ENCODE results near the gene IKZF1. TPM values are rescaled to one million over a fixed set of nuclear protein-coding genes. Genes with fewer than 3 reads are reported as not detected.

IKZF1 gene
- total RNA-seq (ENCODE audit: insufficient read depth, low replicate concordance) = 40.9 TPM

DNA sequence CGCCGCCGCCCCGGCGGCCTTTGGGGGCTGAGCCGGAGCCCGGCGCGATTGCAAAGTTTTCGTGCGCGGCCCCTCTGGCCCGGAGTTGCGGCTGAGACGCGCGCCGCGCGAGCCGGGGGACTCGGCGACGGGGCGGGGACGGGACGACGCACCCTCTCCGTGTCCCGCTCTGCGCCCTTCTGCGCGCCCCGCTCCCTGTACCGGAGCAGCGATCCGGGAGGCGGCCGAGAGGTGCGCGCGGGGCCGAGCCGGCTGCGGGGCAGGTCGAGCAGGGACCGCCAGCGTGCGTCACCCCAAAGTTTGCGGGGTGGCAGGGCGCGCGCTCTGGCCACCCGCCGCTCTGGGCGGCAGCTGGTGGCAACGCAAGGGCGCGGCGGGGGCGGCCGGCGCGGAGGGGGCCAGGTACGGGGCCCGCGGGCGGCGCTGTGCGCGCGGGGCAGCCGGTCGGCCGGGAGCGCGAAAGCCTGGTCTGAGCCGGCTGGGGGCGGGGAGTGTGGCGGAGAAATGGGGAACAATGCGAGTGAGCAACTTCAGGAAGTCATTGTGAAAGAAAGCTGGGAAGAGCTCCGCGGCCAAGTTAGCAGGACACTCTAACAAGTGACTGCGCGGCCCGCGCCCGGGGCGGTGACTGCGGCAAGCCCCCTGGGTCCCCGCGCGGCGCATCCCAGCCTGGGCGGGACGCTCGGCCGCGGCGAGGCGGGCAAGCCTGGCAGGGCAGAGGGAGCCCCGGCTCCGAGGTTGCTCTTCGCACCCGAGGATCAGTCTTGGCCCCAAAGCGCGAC, at the start of gene IKZF1:
Gene IKZF1 (plus strand): TSS at position 588 of the 782 bp plus-strand sequence. CDS start 14,346 bp downstream, outside the sequence.
- peak; percentile 23 for DNase-seq (ENCODE audit: low spot score)

DNA sequence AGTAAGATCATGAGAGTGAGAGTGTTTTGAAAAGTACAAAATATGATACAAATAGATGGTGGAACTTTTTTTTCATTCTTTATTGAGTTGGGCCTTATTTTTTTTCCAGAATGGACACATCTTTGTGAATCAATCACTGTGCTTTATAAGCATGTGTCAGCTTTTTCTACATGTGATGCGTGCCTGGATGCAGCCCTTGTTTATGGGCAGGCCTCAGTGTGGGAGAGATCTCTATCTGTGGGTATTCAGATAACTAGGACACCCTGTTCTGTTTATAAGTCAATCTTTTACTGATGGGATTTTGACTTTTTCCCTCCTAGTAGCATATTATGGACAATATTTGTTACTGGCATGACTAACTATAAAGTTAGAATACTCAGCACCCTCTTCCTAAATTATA, 42.9 kb upstream of the IKZF1 start:
- no peak for DNase-seq (ENCODE audit: low spot score)

DNA sequence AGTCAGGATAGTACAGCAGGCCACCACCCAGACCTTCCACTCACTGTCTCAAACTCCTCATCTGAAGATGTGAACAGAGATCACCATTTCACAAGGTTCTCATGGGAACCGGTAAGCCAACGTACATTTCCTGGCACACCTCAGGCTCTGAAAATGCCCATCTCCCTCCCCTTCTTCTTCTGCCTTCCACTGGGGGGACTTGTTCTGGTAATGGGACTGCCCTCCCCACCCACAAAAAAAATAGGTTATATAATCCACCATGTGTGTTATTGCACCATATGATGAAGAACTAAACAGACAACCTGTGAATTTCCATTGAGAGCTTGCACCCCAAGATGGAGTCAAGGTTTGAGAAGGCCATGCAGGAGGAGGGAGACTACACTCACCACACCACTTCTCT, 42.1 kb upstream of the IKZF1 start:
- DNase-seq (ENCODE audit: low spot score) = no peak

DNA sequence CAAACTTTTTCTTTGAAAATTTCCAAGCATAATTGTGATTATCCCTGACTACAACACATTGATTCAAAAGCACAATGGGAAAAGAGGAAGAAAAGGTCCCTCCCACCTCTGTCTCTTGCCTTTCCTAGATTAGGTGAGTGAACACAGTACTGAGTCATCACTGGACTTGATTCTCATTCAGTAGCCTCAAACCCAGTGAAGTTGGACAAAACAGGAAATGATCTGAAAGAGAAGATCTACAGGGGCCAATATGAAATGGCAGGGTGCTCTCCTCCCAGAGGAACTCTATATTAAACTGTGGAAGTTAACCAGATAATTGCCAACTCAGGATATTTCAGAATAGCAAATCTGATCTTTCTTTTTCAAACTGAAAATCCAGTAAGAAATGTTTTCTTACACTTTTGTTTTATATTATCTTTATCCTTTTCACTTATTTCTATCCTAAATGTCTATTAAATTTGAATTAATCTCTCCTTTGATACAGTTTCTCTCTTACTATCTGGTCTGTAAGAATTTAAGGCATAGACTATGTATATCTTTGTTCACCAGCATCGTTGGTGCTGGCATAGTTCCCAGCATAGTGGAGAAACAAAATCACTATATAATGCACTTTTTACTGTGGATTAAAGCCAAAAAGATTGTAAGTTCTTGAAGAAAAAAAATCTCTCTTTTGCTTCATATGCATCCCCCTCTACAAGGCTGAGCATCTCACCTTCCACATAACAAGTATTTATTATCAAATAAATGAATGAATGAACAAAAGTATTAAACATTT, 41.4 kb upstream of the IKZF1 start:
- DNase-seq (ENCODE audit: low spot score) = no peak

DNA sequence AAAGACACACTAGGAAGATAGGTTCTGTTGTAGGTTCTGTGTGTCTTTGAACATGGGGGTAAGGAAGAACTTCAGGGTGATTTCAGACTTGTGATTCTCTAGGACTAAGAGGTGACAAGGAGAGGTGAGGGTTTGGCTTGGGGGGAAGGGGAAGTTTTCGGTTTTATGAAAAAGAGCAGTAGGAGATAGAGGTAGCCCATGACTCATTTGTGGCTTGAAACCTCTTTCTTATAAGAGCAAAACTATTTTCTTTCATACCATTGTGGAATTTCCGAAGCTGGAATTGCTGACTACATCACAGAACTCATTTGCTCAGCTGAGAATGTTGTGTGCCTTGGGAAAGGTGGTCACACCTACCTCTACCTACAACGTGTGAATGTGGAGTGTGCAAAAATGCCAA, 39.6 kb upstream of the IKZF1 start:
- no peak for DNase-seq (ENCODE audit: low spot score)

DNA sequence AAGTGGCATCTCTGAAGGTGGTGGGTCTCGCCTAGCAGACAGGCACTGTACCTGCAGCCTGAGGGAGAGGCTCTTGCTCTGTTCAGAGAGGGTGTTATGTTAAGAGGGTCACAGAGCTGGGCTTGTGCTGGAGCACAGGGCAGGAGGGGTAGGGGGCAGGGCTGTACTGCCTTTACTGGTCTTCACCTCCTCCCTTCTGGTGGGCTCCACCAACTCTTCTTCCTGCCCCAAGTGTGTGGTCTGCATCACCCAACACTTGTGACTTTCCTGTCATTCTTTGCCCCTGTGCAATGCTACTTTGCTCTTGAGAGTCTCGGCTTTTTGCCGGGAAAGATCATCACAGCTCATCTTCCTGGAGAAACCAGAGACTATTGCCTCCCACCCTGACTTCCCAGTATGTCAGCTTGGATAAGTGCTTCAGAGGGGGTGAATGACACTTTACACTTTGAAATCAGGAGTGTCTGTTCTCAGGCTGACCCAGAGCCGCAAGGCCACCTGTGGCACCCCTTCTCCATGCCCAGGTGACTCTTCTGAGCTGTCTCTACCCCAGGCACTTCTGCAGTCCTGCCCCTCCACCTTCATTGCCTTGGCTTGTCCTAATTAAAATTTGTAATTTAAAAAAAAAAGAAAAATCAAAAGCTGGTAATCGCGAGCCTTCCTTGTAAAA, 38.4 kb upstream of the IKZF1 start:
- DNase-seq (ENCODE audit: low spot score) = no peak

DNA sequence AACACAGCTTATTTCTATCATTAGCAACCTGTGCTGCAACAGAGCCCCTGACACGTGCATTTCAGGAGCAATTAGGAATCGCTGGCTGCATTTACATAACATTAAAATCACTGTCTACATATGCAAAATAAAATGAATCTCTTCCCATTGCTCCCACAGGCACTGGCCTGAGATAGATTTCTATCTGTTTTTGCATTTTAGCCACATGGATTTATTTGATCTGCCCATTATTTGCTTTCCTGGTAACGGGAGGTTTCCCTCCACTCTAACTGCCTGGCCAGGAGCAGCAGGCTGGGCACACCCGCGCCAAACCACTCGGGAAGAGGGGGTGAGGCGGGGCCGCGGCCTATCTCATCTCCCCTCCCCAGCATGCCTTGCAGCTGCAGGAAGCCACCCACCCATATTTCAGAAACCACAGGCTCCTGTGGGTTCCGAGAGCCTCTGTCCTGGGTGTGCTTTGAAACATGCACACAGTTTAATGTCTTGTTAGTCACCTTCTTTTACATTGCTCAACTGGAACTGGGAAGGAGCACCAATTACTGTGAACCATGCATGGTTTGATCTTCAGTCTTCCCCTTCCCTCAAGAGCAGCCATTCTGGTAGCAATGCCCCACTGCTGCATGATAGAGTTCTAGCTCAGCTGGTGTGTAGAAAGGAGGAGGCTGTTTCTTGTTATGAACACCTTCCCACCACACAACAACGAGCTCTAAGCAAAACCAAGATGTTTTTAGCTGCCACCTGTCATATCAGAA, 37.7 kb upstream of the IKZF1 start:
- DNase-seq (ENCODE audit: low spot score) = no peak

DNA sequence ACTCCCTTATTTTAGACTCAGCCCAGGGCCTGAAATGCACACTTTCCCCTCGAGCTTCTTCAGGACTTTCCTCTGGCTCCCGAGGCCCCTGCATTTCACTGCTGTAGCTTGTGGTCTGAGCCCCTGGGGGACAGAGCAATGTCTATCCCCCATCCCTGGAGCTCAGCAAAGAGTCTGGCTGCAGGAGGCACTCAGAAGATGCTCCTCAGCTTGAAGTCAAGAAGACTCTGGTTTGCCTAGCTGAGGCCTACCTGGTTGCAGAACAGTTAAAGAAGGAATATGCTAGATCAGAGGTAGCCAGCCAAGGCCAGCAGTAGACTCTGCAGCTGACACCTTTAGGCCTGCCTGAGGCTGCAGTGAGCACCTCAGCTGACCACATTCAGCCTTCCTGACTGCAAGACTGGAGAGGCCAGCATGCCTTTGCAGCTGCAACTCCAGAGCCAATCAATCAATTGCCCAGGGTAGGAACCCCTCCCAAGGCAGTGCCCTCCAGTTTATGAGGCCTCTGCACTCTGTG, 36.9 kb upstream of the IKZF1 start:
- DNase-seq (ENCODE audit: low spot score) = no peak

DNA sequence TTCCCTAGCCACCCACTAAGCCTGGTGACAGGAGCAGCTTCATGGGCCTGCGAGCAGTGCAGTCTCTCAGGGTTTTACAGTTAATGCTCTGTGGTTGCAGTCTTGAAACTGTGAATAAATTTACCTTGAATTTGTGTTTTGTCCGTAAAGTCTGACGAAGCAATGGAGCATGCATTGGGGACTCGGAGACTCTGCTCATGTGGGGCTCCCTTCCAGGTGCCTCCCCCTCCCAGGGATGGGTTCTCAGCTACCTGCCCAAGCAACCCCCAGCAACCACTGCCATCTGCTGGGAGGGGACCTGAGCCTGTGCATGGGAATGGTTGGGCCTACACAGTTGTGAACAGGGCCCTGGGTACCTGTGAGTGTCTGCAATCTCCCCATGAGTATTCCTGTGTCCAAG, 36.3 kb upstream of the IKZF1 start:
- DNase-seq (ENCODE audit: low spot score) = no peak

DNA sequence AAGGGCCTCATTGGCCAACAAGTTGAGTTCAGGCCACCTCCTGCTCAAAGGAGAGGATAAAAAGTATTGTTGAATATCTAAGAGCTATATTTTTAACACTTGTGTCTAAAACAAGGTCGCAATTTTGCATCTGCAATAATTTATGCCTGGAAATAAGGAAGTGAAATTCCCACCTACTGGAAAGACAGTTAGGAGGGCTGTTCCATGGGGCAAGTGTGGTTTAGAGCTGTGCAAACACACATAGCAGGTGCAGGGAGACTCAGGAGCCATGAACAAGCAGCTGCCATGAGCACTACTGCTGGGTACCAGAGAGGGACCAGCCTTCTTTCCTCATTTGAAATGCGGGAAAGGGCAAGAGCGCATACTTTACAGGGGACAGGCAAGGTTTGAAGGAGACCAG, 35.5 kb upstream of the IKZF1 start:
- DNase-seq (ENCODE audit: low spot score) = no peak

DNA sequence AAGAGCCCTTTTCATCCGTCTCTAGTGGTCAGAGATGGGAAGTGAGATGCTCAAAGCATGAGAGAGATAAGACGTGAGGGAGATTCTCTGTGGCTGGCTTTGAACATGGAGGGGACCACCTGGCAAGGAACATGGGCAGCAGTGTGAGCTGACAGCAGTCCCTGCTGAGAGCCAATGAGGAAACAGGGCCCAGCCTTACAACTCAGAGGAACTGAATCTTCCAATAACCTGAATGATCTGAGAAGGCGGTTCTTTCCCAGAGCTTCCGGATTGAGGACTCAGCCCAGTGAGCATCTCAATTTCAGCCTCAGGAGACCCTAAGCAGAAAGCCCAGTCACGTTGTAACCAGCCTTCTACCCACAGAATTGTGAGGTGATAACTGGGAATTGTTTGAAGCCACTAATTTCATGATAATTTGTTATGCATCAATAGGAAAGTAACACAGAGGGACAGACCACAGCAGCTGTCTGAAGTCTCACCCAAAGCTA, 33.9 kb upstream of the IKZF1 start:
- no peak for DNase-seq (ENCODE audit: low spot score)

DNA sequence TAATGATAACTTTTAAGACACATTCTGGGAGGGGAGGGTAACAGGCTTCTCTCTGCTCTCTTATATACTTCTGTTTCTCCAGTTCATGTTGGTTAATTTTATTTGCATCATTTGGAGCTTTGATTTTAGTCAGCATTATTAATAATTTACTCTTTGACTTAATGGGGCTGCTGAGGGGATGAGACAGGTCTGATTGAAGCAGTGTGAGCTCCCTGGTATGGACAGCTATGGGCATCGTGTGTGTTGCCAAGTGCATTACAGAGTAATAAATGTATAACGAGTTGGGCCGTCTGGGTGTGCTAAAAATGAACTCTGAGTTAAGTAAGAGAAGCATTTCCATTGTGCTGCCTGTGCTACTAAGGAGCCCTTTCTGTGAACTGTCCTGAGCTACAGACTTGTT, 31.7 kb upstream of the IKZF1 start:
- no peak for DNase-seq (ENCODE audit: low spot score)

DNA sequence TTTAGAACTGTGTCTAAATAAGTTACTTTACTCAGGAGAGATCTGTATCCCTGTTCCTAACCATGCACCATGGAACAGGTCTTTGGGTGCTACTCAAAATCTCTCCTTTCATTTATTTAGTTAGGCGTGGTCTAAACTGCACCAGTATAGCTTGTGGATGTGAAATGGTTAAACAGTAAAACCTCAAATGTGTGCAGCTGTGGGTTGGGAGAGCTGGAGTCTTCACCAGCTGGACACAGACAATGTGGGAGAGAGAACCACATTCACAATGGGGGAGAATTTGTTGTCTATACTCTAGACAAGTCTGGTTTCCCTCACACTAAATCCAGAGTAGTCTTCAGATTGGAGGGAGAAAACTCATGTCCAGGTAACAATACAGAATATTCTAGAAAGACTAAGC, 31.2 kb upstream of the IKZF1 start:
- DNase-seq (ENCODE audit: low spot score) = no peak

DNA sequence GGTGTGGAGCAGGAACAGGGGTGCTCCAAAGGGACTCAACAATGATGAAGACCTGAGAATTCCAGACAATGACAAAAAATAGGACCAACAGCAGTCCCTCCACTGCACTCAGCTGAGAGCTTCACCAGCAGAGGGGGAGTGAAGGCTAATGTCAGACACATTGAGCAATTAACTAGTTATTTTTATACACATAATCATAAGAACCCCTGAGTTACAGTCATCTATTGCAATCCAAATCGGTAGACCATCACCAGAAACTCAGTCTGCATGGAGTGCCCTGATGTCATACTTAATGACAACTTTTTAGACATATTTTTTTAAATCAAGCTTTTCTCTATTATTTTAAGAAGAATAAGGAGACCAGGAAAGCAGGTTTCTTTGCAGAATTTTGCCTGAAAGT, 30.6 kb upstream of the IKZF1 start:
- no peak for DNase-seq (ENCODE audit: low spot score)

DNA sequence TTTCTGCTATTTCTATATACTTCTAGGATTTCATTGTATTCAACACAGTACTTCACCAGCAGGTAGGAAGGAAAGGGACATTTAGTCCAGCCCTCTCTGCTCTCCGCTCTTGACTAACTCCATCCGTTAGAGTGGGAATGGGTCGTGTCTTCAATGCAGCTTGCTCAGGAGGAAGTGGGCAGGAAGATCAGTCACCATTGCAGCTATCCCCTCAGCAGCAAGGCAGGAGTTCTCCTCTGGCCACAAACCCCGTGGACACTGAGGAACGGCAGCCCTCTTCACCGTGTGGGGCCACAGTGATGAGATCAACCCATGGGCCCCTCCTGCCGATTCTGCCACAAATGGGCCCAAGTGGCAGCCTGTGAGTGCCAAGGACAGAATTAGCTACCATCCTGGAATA, 30.2 kb upstream of the IKZF1 start:
- DNase-seq (ENCODE audit: low spot score) = no peak

DNA sequence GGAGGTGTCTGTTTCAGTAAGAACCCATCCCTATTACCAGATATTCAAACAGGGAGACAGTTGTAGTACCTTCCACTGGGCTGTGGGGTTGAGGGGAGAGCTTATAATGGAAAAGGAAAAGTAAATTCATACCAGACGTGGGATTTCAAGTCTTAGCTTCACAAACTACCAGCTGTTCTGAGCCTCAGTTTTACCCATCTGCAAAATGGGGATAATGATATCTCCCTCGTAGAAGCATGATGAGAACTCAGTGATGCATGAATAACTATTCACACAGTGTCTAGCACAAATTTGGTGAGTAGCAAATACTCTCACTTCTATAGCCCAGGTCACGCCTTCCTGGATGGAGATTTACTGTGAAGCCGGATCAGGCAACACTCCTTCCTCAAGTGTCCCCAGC, 29.1 kb upstream of the IKZF1 start:
- no peak for DNase-seq (ENCODE audit: low spot score)

DNA sequence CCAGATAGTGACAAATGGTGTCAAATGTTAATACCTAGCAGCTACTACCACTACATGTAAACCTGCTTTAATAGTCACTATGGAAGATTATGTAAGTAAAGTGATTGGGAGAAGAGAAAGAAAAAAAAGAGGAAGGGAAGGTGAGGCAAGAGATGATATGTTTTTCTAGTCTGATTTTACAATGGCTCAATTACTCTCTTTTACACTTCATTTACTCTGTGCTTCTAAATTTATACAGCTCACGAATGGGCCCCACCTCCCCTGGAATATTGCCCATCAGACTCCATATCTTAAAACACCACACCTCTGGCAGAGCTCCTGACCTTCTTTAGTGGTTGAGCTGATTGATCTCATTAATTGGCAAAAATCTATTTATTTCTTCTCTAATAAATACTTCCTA, 28.0 kb upstream of the IKZF1 start:
- DNase-seq (ENCODE audit: low spot score) = no peak

DNA sequence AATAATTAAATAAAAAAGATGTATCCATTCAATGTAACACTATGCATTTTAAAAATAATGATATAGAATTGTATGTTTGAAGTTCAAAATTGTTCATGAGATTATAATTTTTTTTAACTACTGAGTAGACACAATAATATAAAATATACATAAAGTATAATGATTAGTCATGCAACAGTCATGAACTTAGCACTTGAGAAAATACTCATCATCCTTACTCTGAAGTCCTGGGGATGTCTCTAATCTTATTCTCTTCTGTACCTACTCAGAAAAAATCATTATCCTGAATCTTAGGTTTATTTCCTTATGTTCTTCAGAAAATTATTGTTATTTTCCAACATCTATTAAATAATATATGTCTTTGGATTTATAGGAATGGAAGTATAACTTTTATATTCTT, 26.4 kb upstream of the IKZF1 start:
- DNase-seq (ENCODE audit: low spot score) = no peak

DNA sequence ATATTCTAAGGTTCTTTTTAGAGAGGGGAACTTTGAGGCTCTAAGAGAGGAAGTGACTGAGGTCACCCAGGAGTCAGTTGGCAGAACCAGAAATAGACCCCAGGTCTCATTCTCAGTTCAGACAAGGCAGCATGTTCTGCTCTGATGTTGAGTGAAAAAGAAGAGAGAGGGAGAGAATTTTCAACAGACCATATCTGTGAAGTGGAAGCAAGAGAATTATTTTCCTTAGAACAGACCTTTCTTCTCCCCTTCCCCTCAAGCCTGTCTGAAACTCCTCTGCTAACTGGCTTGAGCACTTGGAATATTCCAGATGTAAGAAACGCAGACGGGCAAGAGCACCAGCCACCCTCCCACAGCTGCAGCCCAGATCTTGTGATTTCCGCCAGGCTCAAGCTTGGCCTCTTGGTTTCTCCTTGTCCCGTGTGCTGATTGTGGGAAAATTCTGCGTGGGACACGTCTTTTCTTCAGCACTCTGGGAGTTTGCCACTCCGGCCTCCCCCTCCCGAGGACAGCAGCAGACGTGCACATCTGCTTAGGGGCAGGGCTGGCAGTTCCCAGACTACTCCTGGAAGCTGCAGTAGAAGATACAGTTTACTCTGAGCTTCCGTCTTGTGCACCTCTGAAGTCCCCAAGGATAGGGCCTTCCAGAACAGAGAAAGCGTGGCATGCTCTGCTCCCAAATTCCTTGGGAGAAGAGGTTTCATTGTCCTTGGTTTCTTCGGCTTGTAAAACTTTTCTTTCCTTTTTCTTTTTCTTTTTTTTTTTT, 22.7 kb upstream of the IKZF1 start:
- peak; percentile 14 for DNase-seq (ENCODE audit: low spot score)

DNA sequence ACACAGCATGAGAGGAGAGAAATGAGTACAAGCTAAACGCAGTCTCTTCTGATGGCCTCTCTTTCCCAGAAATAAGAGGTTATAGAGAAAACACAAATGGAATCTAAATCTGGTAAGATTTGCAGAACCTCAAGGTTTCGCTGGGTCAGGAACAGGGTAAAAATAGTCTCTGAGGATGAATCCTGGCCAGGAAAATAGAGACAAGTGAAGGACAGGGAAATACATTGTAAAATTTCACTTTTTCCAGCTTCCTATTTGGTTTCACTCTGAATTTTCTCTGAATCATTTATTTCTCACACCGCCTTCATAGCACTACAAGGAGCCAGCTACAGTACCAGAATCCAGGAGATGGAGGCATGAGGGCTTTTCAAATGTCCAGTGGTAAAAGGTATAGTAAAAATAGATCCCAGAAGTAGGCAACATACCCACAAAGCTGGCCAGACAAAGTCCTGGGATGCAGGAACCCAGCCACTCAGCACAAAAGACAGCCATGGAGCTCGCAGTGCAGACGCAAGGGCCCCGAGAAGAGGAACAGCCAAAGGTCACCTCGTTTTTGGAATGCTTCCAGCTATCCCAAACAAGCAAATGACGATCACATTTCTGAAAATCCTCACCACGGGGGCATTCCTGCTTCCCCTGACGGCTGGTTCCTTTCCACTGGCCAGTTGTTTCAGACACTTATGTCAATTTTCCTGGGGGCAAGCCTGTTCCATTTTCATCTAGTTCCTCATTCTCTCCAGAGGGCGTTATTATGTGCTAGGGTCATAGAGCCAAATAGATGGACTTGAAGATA, 21.5 kb upstream of the IKZF1 start:
- DNase-seq (ENCODE audit: low spot score) = peak; percentile 8
